Measurements from ENCODE around the gene STING1. TPM values are rescaled to one million over a fixed set of nuclear protein-coding genes. Genes with fewer than 3 reads are reported as not detected.

Gene STING1
- total and polyA plus RNA-seq, 2 of the 13 experiments (the other 11 are each of a cell fraction or from before 2014, with no cell fraction given), result 1.3 to 4.4 TPM

- TF ChIP-seq, protein P1, sequence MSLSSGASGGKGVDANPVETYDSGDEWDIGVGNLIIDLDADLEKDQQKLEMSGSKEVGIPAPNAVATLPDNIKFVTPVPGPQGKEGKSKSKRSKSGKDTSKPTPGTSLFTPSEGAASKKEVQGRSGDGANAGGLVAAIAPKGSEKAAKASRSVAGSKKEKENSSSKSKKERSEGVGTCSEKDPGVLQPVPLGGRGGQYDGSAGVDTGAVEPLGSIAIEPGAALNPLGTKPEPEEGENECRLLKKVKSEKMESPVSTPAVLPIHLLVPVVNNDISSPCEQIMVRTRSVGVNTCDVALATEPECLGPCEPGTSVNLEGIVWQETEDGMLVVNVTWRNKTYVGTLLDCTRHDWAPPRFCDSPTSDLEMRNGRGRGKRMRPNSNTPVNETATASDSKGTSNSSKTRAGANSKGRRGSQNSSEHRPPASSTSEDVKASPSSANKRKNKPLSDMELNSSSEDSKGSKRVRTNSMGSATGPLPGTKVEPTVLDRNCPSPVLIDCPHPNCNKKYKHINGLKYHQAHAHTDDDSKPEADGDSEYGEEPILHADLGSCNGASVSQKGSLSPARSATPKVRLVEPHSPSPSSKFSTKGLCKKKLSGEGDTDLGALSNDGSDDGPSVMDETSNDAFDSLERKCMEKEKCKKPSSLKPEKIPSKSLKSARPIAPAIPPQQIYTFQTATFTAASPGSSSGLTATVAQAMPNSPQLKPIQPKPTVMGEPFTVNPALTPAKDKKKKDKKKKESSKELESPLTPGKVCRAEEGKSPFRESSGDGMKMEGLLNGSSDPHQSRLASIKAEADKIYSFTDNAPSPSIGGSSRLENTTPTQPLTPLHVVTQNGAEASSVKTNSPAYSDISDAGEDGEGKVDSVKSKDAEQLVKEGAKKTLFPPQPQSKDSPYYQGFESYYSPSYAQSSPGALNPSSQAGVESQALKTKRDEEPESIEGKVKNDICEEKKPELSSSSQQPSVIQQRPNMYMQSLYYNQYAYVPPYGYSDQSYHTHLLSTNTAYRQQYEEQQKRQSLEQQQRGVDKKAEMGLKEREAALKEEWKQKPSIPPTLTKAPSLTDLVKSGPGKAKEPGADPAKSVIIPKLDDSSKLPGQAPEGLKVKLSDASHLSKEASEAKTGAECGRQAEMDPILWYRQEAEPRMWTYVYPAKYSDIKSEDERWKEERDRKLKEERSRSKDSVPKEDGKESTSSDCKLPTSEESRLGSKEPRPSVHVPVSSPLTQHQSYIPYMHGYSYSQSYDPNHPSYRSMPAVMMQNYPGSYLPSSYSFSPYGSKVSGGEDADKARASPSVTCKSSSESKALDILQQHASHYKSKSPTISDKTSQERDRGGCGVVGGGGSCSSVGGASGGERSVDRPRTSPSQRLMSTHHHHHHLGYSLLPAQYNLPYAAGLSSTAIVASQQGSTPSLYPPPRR (CRISPR knock-in tag; IDR thresholded peaks at IDR 0.05; ENCODE audit: borderline replicate concordance), result no peak
- TF ChIP-seq ZNF766 (CRISPR knock-in tag; IDR thresholded peaks at IDR 0.05; ENCODE audit: borderline replicate concordance) (no peak), TOE1 (CRISPR knock-in tag; IDR thresholded peaks at IDR 0.05) (no peak), ZNF225 (CRISPR knock-in tag; IDR thresholded peaks at IDR 0.05) (no peak), DMAP1 (CRISPR knock-in tag; IDR thresholded peaks at IDR 0.05) (no peak; the same call in 1 of the 2 replicates), NAIF1 (CRISPR knock-in tag; IDR thresholded peaks at IDR 0.05; ENCODE audit: borderline replicate concordance) (no peak), SRSF9 (IDR thresholded peaks at IDR 0.05; ENCODE audit: borderline replicate concordance, insufficient read depth, low read depth, low read length, poor library complexity, severe bottlenecking) (no peak), SALL1 (CRISPR knock-in tag; IDR thresholded peaks at IDR 0.05) (peak; percentile 66), JUNB (CRISPR knock-in tag; IDR thresholded peaks at IDR 0.05; ENCODE audit: borderline replicate concordance) (no peak), RBFOX2 (IDR thresholded peaks at IDR 0.05; ENCODE audit: low read depth, low read length) (no peak), HOXA9 (CRISPR knock-in tag; IDR thresholded peaks at IDR 0.05; ENCODE audit: borderline replicate concordance) (no peak), MYNN (CRISPR knock-in tag; IDR thresholded peaks at IDR 0.05; ENCODE audit: low read depth) (no peak), ZBTB1 (CRISPR knock-in tag; IDR thresholded peaks at IDR 0.05; ENCODE audit: borderline replicate concordance) (no peak), ZNF207 (IDR thresholded peaks at IDR 0.05; ENCODE audit: borderline replicate concordance) (no peak), SIN3A (IDR thresholded peaks at IDR 0.05; ENCODE audit: borderline replicate concordance, low read depth, low read length) (no peak), TFAP4 (IDR thresholded peaks at IDR 0.05; ENCODE audit: borderline replicate concordance, low read depth) (peak; percentile 75; the same call in 1 of the 2 replicates), MEF2D (CRISPR knock-in tag; IDR thresholded peaks at IDR 0.05) (no peak), RXRB (CRISPR knock-in tag; IDR thresholded peaks at IDR 0.05; ENCODE audit: borderline replicate concordance) (no peak; the same call in 1 of the 2 replicates), ETV5 (CRISPR knock-in tag; IDR thresholded peaks at IDR 0.05; ENCODE audit: borderline replicate concordance) (no peak)
- TF ChIP-seq, protein P2, sequence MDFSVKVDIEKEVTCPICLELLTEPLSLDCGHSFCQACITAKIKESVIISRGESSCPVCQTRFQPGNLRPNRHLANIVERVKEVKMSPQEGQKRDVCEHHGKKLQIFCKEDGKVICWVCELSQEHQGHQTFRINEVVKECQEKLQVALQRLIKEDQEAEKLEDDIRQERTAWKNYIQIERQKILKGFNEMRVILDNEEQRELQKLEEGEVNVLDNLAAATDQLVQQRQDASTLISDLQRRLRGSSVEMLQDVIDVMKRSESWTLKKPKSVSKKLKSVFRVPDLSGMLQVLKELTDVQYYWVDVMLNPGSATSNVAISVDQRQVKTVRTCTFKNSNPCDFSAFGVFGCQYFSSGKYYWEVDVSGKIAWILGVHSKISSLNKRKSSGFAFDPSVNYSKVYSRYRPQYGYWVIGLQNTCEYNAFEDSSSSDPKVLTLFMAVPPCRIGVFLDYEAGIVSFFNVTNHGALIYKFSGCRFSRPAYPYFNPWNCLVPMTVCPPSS (IDR thresholded peaks at IDR 0.05), result no peak
- TF ChIP-seq, protein P3, sequence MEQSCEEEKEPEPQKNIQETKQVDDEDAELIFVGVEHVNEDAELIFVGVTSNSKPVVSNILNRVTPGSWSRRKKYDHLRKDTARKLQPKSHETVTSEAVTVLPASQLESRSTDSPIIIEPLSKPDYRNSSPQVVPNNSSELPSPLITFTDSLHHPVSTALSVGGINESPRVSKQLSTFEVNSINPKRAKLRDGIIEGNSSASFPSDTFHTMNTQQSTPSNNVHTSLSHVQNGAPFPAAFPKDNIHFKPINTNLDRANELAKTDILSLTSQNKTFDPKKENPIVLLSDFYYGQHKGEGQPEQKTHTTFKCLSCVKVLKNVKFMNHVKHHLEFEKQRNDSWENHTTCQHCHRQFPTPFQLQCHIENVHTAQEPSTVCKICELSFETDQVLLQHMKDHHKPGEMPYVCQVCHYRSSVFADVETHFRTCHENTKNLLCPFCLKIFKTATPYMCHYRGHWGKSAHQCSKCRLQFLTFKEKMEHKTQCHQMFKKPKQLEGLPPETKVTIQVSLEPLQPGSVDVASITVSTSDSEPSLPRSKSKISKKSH (CRISPR knock-in tag; IDR thresholded peaks at IDR 0.05; ENCODE audit: borderline replicate concordance), result no peak
Observed at GRCh38 chr5:139523635-139524445, 41.3 kb upstream of the STING1 start (continued).

Data from HepG2 (cell line).